GM12878 (cell line): Measurements from ENCODE around the gene RFXANK. TPM values are rescaled to one million over a fixed set of nuclear protein-coding genes. Genes with fewer than 3 reads are reported as not detected.
A peak's percentile ranks its signal among the peaks of the same experiment; 100 is the strongest.

ENCODE experiments used
- ASH2L ChIP-seq: fragments of 300-600, 200-600 bp; sonication (generic); IDR thresholded peaks from 2 replicates; pipeline ENCODE4 v1.6.1; 2017; ENCODE audit warnings: low read depth, mild to moderate bottlenecking, borderline replicate concordance
- BACH1 ChIP-seq: fragments of 450-650 bp; IDR thresholded peaks from 2 replicates; pipeline ENCODE4 v1.6.1; 2017; ENCODE audit warnings: mild to moderate bottlenecking, borderline replicate concordance
- CHD1 ChIP-seq: IDR thresholded peaks from 2 replicates; pipeline ENCODE4 v1.6.1; 2012; ENCODE audit warnings: low read depth, low read length, improper control_type of control experiment
- CHD4 ChIP-seq: fragments of 200-600 bp; sonication (generic); IDR thresholded peaks from 2 replicates; pipeline ENCODE4 v1.6.1; 2016; ENCODE audit warnings: mild to moderate bottlenecking
- HCFC1 ChIP-seq: fragments of 150-350 bp; IDR thresholded peaks from 2 replicates; pipeline ENCODE4 v1.6.1; 2014; ENCODE audit warnings: low read length
- MEF2A ChIP-seq: IDR thresholded peaks from 2 replicates; pipeline ENCODE4 v1.6.1; 2011; ENCODE audit warnings: low read depth, mild to moderate bottlenecking, low read length, moderate library complexity; ENCODE audit not compliant: insufficient read depth
- MLLT1 ChIP-seq: fragments of 450-650 bp; IDR thresholded peaks from 2 replicates; pipeline ENCODE4 v1.6.1; 2016; ENCODE audit warnings: mild to moderate bottlenecking
- MTA3 ChIP-seq: IDR thresholded peaks from 2 replicates; pipeline ENCODE4 v1.6.1; 2012; ENCODE audit warnings: low read length, inconsistent platforms, borderline replicate concordance
- NFXL1 ChIP-seq: fragments of 450-650 bp; IDR thresholded peaks from 2 replicates; pipeline ENCODE4 v1.6.1; 2017; ENCODE audit warnings: antibody characterized with exemption, mild to moderate bottlenecking, borderline replicate concordance
- NR2C2 ChIP-seq: IDR thresholded peaks from 2 replicates; pipeline ENCODE4 v1.6.1; 2011; ENCODE audit warnings: borderline replicate concordance, low read depth; ENCODE audit not compliant: control insufficient read depth, insufficient read length
- PKNOX1 ChIP-seq: fragments of 450-650 bp; IDR thresholded peaks from 2 replicates; pipeline ENCODE4 v1.6.1; 2016; ENCODE audit warnings: mild to moderate bottlenecking
- RFX5 ChIP-seq: IDR thresholded peaks from 2 replicates; pipeline ENCODE4 v1.6.1; 2011; ENCODE audit warnings: low read depth, low read length, improper control_type of control experiment
- SRF ChIP-seq, 2 experiments: IDR thresholded peaks; 2 replicates each; pipeline ENCODE4 v1.6.1; 2011; ENCODE audit warnings: low read depth in 2 of 2, low read length in 2 of 2, mild to moderate bottlenecking in 1 of 2, moderate library complexity in 1 of 2
- USF2 ChIP-seq: IDR thresholded peaks from 2 replicates; pipeline ENCODE4 v1.6.1; 2011; ENCODE audit warnings: low read depth, low read length, improper control_type of control experiment, borderline replicate concordance
- ZBTB11 ChIP-seq: fragments of 450-650 bp; formaldehyde crosslinking; IDR thresholded peaks from 2 replicates; pipeline ENCODE4 v1.5.0; 2022; ENCODE audit warnings: mild to moderate bottlenecking, missing genetic modification characterization
- polyA plus RNA-seq, 11 experiments: library from polyadenylated mRNA; depleted of rRNA in 4 of 11; unstranded in 6 of 11; stranded (reverse) in 5 of 11; fragments of >200 nt; fragmentation: Nextera tagmentation in 4 of 11; fragmentation: Illumina TruSeq in 1 of 11; extraction: Ambion mirVana in 4 of 11; extraction: Trizol in 1 of 11; gene quantifications; 1 replicate in 1 of 11; 2 replicates in 10 of 11; pipeline versions ENCODE4 v1.2.1 to v1.2.3, GENCODE V29; 2011 to 2016; ENCODE audit warnings: inconsistent platforms in 2 of 11, missing spikeins in 2 of 11, low read depth in 1 of 11
- total RNA-seq, 4 experiments: library from RNA; depleted of rRNA in 3 of 4; stranded (reverse); fragments of >200 nt in 3 of 4; fragmentation: Illumina TruSeq in 1 of 4; extraction: Trizol in 1 of 4; gene quantifications; 2 replicates each; pipeline versions ENCODE4 v1.2.1 to v1.2.3, GENCODE V29; 2013 to 2021

RFXANK gene
- total and polyA plus RNA-seq, 10 of the 15 experiments (the other 5 are each of a cell fraction or from before 2014, with no cell fraction given) = 70.8 to 125 (median 95.7) TPM

GRCh38 chr19:19217099-19217498, 25.0 kb downstream of the RFXANK start (continued):
- TF ChIP-seq MTA3 (no peak), NFXL1 (no peak), CHD1 (no peak), CHD4 (no peak), ZBTB11 (CRISPR knock-in tag) (no peak), SRF (IDR thresholded peaks at IDR 0.05; ENCODE audit: low read depth in 2 of 2, low read length in 2 of 2) (peak in 1 of 2 experiments; percentile 88; a peak in 2 of 4 replicates), NR2C2 (peak; percentile 36), MLLT1 (peak; percentile 95), HCFC1 (no peak), MEF2A (0 out of 2 replicates have a peak, but pooled peaks have one; percentile 48), ASH2L (no peak), PKNOX1 (no peak), RFX5 (no peak), BACH1 (no peak), USF2 (no peak)
